Central memory CD8-positive, alpha-beta T cell (primary cell): Measurements from ENCODE around the gene ELMOD3.
A peak's percentile ranks its signal among the peaks of the same experiment; 100 is the strongest.

Source experiments
- ATAC-seq: fragments of 150-1000 bp; cut with Tn5 transposase; replicated peaks from 2 replicates; pipeline ENCODE4 v1.10.0; 2022; ENCODE audit warnings: mild to moderate bottlenecking, moderate FRiP score, moderate number of reproducible peaks; ENCODE audit not compliant: poor library complexity, severe bottlenecking; ENCODE audit errors: extremely low read depth
- DNase-seq, 2 donors: peaks; one replicate each; pipeline ENCODE4 v3.0.0; 2021; ENCODE audit warnings: low spot score in 2 of 2
- H3K27ac Mint-ChIP-seq: one replicate; pipeline ENCODE4 v1.8.0; 2022; ENCODE audit warnings: low read depth, mild to moderate bottlenecking, moderate library complexity, mixed read lengths
- H3K27me3 Mint-ChIP-seq: one replicate; pipeline ENCODE4 v1.8.0; 2022; ENCODE audit warnings: mixed read lengths
- H3K36me3 Mint-ChIP-seq: one replicate; pipeline ENCODE4 v1.8.0; 2022; ENCODE audit warnings: mild to moderate bottlenecking, moderate library complexity, mixed read lengths; ENCODE audit not compliant: insufficient read depth
- H3K4me1 Mint-ChIP-seq: one replicate; pipeline ENCODE4 v1.8.0; 2022; ENCODE audit warnings: mixed read lengths
- H3K4me3 Mint-ChIP-seq: one replicate; pipeline ENCODE4 v1.8.0; 2022; ENCODE audit warnings: mild to moderate bottlenecking, moderate library complexity, mixed read lengths
- H3K9me3 Mint-ChIP-seq: one replicate; pipeline ENCODE4 v1.8.0; 2022; ENCODE audit warnings: mixed read lengths

Gene ELMOD3

DNA sequence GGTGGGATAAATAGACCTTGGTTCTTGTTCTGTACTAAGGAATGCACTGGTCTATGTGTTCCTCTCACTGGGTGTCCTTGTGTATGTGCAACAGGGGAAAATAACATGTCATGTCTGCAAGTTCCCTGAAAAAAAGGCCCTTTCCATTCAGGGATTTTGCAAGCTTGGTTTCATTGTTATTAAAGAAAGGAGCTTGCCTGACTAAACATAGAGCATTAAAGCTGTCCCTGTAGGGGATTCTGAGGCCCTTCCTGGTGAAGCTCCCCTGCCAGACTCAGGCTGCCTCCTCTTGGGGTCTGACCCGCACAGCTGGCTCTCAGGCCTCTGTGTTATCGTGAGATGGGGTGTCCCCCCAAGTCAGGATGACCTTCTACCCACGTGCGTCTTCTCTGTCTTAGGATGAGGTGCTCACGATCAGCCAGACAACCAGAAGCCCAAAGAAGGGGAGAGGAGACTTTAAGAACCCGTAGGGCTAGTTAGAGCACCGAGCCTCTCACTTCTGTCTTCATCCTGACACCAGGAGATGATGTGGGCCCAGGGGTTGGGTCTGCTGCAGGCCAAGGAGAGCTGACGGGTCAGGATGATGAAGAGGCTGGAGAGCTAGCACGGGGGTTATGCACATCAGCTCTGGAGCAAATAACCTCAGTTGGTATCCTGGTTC, 34.4 kb downstream of the ELMOD3 start:
- Mint-ChIP-seq H3K27me3 (no peaks in the 10 kb centered on the region), H3K4me1 (no peaks in the 10 kb centered on the region), H3K9me3 (no peaks in the 10 kb centered on the region), H3K4me3 (no peak overlapping the region), H3K36me3 (peaks cover 20% of the 10 kb centered on the region), H3K27ac (no peak overlapping the region)
- ATAC-seq, result no peak
- DNase-seq, result no peak

GRCh38 chr2:85390941-85391669, 36.5 kb downstream of the ELMOD3 start:
- peak; percentile 49 for ATAC-seq
- peak overlapping the region; percentile 13 for H3K27ac Mint-ChIP-seq
- H3K4me1 Mint-ChIP-seq, result no peaks in the 10 kb centered on the region
- H3K4me3 Mint-ChIP-seq, result no peak overlapping the region
- no peaks in the 10 kb centered on the region for H3K9me3 Mint-ChIP-seq
- peaks cover 10% of the 10 kb centered on the region for H3K36me3 Mint-ChIP-seq
- H3K27me3 Mint-ChIP-seq, result no peaks in the 10 kb centered on the region
- DNase-seq, result peak; percentile 42 to 59

- no peak overlapping the region for H3K27ac Mint-ChIP-seq
- H3K27me3 Mint-ChIP-seq, result no peaks in the 10 kb centered on the region
- DNase-seq (no peak), ATAC-seq (no peak)
- no peaks in the 10 kb centered on the region for H3K9me3 Mint-ChIP-seq
- peaks cover 4% of the 10 kb centered on the region for H3K36me3 Mint-ChIP-seq
- no peak overlapping the region for H3K4me3 Mint-ChIP-seq
- no peaks in the 10 kb centered on the region for H3K4me1 Mint-ChIP-seq
These were observed 39.3 kb downstream of the ELMOD3 start for GRCh38 chr2:85393836-85394235.

GRCh38 chr2:85394261-85394681, 39.7 kb downstream of the ELMOD3 start:
- H3K36me3 Mint-ChIP-seq, result peaks cover 2% of the 10 kb centered on the region
- H3K27me3 Mint-ChIP-seq, result no peaks in the 10 kb centered on the region
- DNase-seq (no peak), ATAC-seq (no peak)
- H3K27ac Mint-ChIP-seq, result no peak overlapping the region
- no peaks in the 10 kb centered on the region for H3K4me1 Mint-ChIP-seq
- H3K4me3 Mint-ChIP-seq, result no peak overlapping the region
- no peaks in the 10 kb centered on the region for H3K9me3 Mint-ChIP-seq

DNA sequence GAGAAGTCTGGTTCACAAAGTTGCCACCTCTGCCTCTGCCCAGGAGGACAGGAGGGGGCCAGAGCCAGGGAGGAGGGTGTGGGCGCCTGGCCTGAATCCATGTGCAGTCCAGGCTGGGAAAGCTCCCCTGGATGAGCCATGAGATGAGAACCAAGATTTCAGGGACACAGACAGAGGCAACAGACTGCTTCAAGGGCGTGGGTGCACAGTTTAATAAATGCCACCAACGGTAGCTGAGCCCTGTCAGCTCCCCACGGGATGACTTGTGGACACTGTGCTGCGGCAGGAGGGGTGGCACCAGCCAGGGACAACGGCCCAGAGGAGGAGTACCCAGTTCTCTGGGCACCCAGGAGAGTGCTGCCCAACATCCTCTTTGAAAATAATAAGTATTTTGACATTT, 40.4 kb downstream of the ELMOD3 start:
- Mint-ChIP-seq H3K9me3 (no peaks in the 10 kb centered on the region), H3K4me3 (no peak overlapping the region), H3K4me1 (no peaks in the 10 kb centered on the region), H3K27ac (no peak overlapping the region), H3K27me3 (no peaks in the 10 kb centered on the region), H3K36me3 (peaks cover 2% of the 10 kb centered on the region)
- ATAC-seq (no peak), DNase-seq (no peak)

GRCh38 chr2:85395912-85396475, 41.4 kb downstream of the ELMOD3 start:
- ATAC-seq, result no peak
- Mint-ChIP-seq H3K4me1 (no peaks in the 10 kb centered on the region), H3K27ac (no peak overlapping the region), H3K4me3 (no peak overlapping the region), H3K9me3 (no peaks in the 10 kb centered on the region), H3K27me3 (no peaks in the 10 kb centered on the region), H3K36me3 (peaks cover 4% of the 10 kb centered on the region)
- DNase-seq, result no peak

DNA sequence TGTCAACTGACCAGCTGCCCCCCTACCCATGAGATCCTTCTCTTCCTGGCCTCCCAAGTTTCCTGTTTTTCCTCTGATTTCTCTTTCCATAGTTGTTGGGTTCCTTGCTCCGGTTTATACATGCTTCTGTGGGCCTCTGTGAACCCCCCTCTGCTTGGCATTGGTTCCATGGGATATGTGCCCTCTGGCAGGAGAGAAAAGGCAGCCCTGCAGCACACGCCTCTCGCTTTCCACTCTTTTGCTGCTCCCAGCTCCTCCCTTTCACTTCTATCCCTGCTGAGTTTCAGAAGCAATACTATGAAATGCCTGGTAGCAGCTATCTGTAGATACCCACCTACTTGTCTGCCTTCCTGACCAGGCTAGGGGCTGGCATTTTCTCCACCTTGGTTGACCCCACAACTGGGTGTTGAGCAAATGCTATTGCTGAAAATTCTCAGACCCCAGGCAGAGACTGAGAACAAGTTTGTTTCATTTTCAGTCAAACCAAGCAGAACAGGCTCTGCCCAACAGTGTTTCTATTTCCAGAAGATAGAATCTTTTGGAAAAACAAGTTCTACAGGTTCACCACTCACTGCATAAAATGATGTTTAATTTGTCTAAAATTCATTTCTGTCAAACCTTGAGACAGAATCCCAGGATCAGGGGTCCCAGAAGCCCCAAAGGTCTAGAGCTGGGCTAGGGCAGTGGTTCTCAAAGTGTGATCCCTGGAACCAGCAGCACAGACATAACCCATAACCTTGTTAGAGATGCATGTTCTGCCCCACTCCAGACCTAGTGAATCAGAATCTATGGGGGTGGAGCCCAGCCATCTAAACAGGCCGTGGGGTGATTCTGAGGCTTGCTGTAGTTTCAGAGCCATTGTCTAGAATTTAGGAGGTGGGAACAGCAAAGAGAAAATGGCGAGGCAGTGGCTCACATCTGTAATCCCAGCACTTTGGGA, 42.2 kb downstream of the ELMOD3 start:
- H3K9me3 Mint-ChIP-seq, result no peaks in the 10 kb centered on the region
- no peak for ATAC-seq
- H3K4me1 Mint-ChIP-seq, result no peaks in the 10 kb centered on the region
- no peak overlapping the region for H3K4me3 Mint-ChIP-seq
- H3K27ac Mint-ChIP-seq, result no peak overlapping the region
- peaks cover 7% of the 10 kb centered on the region for H3K36me3 Mint-ChIP-seq
- no peak for DNase-seq
- H3K27me3 Mint-ChIP-seq, result no peaks in the 10 kb centered on the region

DNA sequence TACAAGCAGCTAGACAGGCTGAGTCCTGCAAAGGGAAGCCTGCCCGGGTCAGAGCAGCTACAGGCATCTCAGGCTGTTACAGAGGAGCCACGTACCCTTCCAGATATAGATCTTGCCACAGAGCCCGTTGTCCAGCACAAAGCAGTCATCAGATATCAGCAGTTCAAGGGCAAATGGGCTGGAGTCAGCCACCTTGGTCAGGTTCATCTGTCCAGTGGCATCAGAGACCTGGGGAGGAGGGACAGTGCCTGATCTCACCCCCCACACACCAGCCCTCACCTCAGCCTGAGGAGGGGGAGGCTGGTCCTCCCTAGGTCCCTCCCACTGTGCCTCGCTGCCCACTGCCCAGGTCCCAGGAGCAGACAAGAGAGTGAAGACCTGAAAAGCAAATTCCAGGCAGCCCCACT, 43.4 kb downstream of the ELMOD3 start:
- DNase-seq (no peak), ATAC-seq (no peak)
- H3K27ac Mint-ChIP-seq, result no peak overlapping the region
- no peaks in the 10 kb centered on the region for H3K4me1 Mint-ChIP-seq
- no peaks in the 10 kb centered on the region for H3K9me3 Mint-ChIP-seq
- no peak overlapping the region for H3K4me3 Mint-ChIP-seq
- peaks cover 7% of the 10 kb centered on the region for H3K36me3 Mint-ChIP-seq
- H3K27me3 Mint-ChIP-seq, result no peaks in the 10 kb centered on the region

- peaks cover 7% of the 10 kb centered on the region for H3K36me3 Mint-ChIP-seq
- no peak for ATAC-seq
- no peak for DNase-seq
These were observed 44.0 kb downstream of the ELMOD3 start for GRCh38 chr2:85398426-85399182.

GRCh38 chr2:85399183-85399455, 44.5 kb downstream of the ELMOD3 start:
- DNase-seq (no peak), ATAC-seq (no peak)
- peaks cover 7% of the 10 kb centered on the region for H3K36me3 Mint-ChIP-seq
- no peaks in the 10 kb centered on the region for H3K27me3 Mint-ChIP-seq
- H3K9me3 Mint-ChIP-seq, result peaks cover 6% of the 10 kb centered on the region
- H3K4me1 Mint-ChIP-seq, result no peaks in the 10 kb centered on the region
- H3K4me3 Mint-ChIP-seq, result no peak overlapping the region
- no peak overlapping the region for H3K27ac Mint-ChIP-seq

More at GRCh38 chr2:85398426-85399182, 44.0 kb downstream of the ELMOD3 start:
- Mint-ChIP-seq H3K27me3 (no peaks in the 10 kb centered on the region), H3K4me1 (no peaks in the 10 kb centered on the region), H3K9me3 (peaks cover under 1% of the 10 kb centered on the region), H3K27ac (no peak overlapping the region), H3K4me3 (no peak overlapping the region)

DNA sequence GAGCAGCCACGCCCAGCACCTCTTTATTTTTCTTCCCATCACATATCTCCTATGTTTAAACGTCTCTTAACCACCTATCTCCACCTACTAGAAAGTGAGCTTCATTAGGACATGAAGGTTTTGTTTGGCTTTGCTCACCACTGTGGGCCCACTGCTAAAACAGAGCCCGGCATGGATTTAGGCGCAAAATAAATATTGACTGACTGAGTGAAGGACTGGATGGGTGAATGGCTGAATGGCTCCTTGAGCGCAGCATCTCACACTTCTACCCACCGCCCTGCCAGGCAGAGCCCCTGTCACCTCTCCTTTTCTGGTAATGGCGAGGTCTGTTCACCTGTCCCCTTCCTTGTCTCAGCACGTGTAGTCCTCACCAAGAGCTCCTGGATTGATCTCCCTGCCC, 45.5 kb downstream of the ELMOD3 start:
- peaks cover 2% of the 10 kb centered on the region for H3K4me1 Mint-ChIP-seq
- peaks cover 7% of the 10 kb centered on the region for H3K9me3 Mint-ChIP-seq
- H3K27ac Mint-ChIP-seq, result no peak overlapping the region
- no peaks in the 10 kb centered on the region for H3K27me3 Mint-ChIP-seq
- no peak for DNase-seq
- no peak for ATAC-seq
- peaks cover 7% of the 10 kb centered on the region for H3K36me3 Mint-ChIP-seq
- no peak overlapping the region for H3K4me3 Mint-ChIP-seq
